HUES64 (cell line): ENCODE results near the gene ARFGEF3.

Experiments
- H3K27ac ChIP-seq: 2 replicates; pipeline ENCODE4 v1.7.0; 2013; ENCODE audit warnings: low read depth, low read length, inconsistent platforms
- H3K27me3 ChIP-seq: 2 replicates; pipeline ENCODE4 v1.6.1; 2013; ENCODE audit warnings: mild to moderate bottlenecking, low read length; ENCODE audit not compliant: insufficient read depth
- H3K36me3 ChIP-seq: 2 replicates; pipeline ENCODE4 v1.6.1; 2013; ENCODE audit warnings: mild to moderate bottlenecking, low read length; ENCODE audit not compliant: insufficient read depth
- H3K4me1 ChIP-seq: 2 replicates; pipeline ENCODE4 v1.6.1; 2013; ENCODE audit warnings: mild to moderate bottlenecking, low read length, moderate library complexity; ENCODE audit not compliant: insufficient read depth
- H3K4me3 ChIP-seq: 2 replicates; pipeline ENCODE4 v1.5.1; 2013; ENCODE audit warnings: mild to moderate bottlenecking, low read length, moderate library complexity
- H3K9ac ChIP-seq: 2 replicates; pipeline ENCODE4 v1.6.1; 2013; ENCODE audit warnings: mild to moderate bottlenecking, low read depth, low read length
- H3K9me3 ChIP-seq: 2 replicates; pipeline ENCODE4 v1.6.1; 2013; ENCODE audit warnings: low read depth, low read length; ENCODE audit not compliant: insufficient read depth
- WGBS: fragments of 150-250, 120-280 bp; methylation state at CpG from one replicate; pipeline ENCODE4 v1.1.7; 2013; ENCODE audit warnings: missing lambda C conversion rate; 5-methylcytosine and 5-hydroxymethylcytosine counted together

Gene ARFGEF3

GRCh38 chr6:138387577-138388368 lies 226.0 kb downstream of the ARFGEF3 start:
- Histone ChIP-seq H3K9me3 (no peaks in the 10 kb centered on the region), H3K4me3 (no peak overlapping the region), H3K4me1 (peaks cover 13% of the 10 kb centered on the region), H3K27ac (no peak overlapping the region), H3K36me3 (no peaks in the 10 kb centered on the region), H3K9ac (no peak overlapping the region), H3K27me3 (no peaks in the 10 kb centered on the region)
- 92% methylated on average over 8 of the region's 8 CpGs for WGBS

GRCh38 chr6:138389551-138389950 lies 227.8 kb downstream of the ARFGEF3 start:
- H3K27me3 ChIP-seq = no peaks in the 10 kb centered on the region
- no peaks in the 10 kb centered on the region for H3K9me3 ChIP-seq
- H3K4me3 ChIP-seq = no peak overlapping the region
- H3K36me3 ChIP-seq = no peaks in the 10 kb centered on the region
- no peak overlapping the region for H3K9ac ChIP-seq
- peaks cover 13% of the 10 kb centered on the region for H3K4me1 ChIP-seq
- 94% methylated on average over 5 of the region's 5 CpGs for WGBS
- H3K27ac ChIP-seq = no peak overlapping the region
